GM13976 (cell line): Measurements from ENCODE around the gene MEST.

Source experiments
- DNase-seq: peaks from one replicate; pipeline ENCODE4 v3.0.0; 2012; ENCODE audit warnings: low spot score
- CTCF ChIP-seq: IDR thresholded peaks from 2 replicates; pipeline ENCODE4 v1.5.1; 2012; ENCODE audit warnings: borderline replicate concordance, mild to moderate bottlenecking; ENCODE audit not compliant: insufficient read depth; ENCODE audit errors: extremely low read depth, missing control alignments, control extremely low read depth
- in situ Hi-C: fragments of 300-500 bp; cut with MboI; formaldehyde crosslinking; loops from one replicate; pipeline ENCODE4 v1.12.0; 2022; ENCODE audit warnings: low sequenced_read_pairs, mixed read lengths, inconsistent platforms; ENCODE audit not compliant: unreplicated experiment

Gene MEST

GRCh38 chr7:130473289-130473688 lies 18.6 kb upstream of the MEST start:
- DNase-seq = no peak
- TF ChIP-seq CTCF = no peak
- in situ Hi-C loops = no loop called here

GRCh38 chr7:130473876-130474275 lies 18.0 kb upstream of the MEST start:
- in situ Hi-C loops = no loop called here
- no peak for DNase-seq
- TF ChIP-seq CTCF = no peak

- no peak for TF ChIP-seq CTCF
- DNase-seq = no peak
- in situ Hi-C loops = loop anchor here (25.0 kb wide), 1 partner anchor 413 kb away; the partner anchor contains the start of genes KLHDC10 and ZC3HC1
These were observed 16.1 kb upstream of the MEST start for GRCh38 chr7:130475776-130476175.

- in situ Hi-C loops = loop anchor here (25.0 kb wide), 1 partner anchor 414 kb away; the partner anchor contains the start of genes KLHDC10 and ZC3HC1
- TF ChIP-seq CTCF = no peak
- DNase-seq = no peak
These were observed 15.4 kb upstream of the MEST start for GRCh38 chr7:130476297-130477150.

- in situ Hi-C loops = loop anchor here (25.0 kb wide), 1 partner anchor 417 kb away; the partner anchor contains the start of genes KLHDC10 and ZC3HC1
- DNase-seq = no peak
- no peak for TF ChIP-seq CTCF
These were observed 12.9 kb upstream of the MEST start for GRCh38 chr7:130478991-130479390.

- in situ Hi-C loops = loop anchor here (25.0 kb wide), 1 partner anchor 418 kb away; the partner anchor contains the start of genes KLHDC10 and ZC3HC1
- TF ChIP-seq CTCF = no peak
- DNase-seq = no peak
These were observed 12.0 kb upstream of the MEST start for GRCh38 chr7:130479716-130480400.
